CD14-positive monocyte (primary cell): ENCODE data around the gene SEC24A. TPM values are rescaled to one million over a fixed set of nuclear protein-coding genes. Genes with fewer than 3 reads are reported as not detected.
A peak's percentile ranks its signal among the peaks of the same experiment; 100 is the strongest.
"Not testable (repeated sequence)": the region's sequence is repeated elsewhere in the genome, so short reads cannot be mapped to it uniquely, and the experiment has no call there.

Experiments
- DNase-seq, 3 donors: peaks; one replicate each; pipeline ENCODE4 v3.0.0-alpha.2; 2011 to 2022
- H2AFZ ChIP-seq: 2 replicates; pipeline ENCODE4 v1.6.0; 2012; ENCODE audit warnings: mild to moderate bottlenecking, low read depth, low read length, inconsistent platforms; ENCODE audit not compliant: insufficient read depth, poor library complexity, severe bottlenecking
- H3K27ac ChIP-seq, 2 donors: 1 replicate in 1 of 2; 2 replicates in 1 of 2; pipeline ENCODE4 v1.5.1; 2012 to 2013; ENCODE audit warnings: low read length in 2 of 2, control low read depth in 1 of 2, inconsistent platforms in 1 of 2, low read depth in 1 of 2, mild to moderate bottlenecking in 1 of 2
- H3K27me3 ChIP-seq, 2 donors: one replicate each; pipeline versions ENCODE4 v1.6.0 to v1.6.1; 2011 to 2013; ENCODE audit warnings: low read length in 2 of 2; ENCODE audit not compliant: control insufficient read depth in 2 of 2, insufficient read depth in 2 of 2
- H3K36me3 ChIP-seq, 2 donors: replicated peaks in 1 of 2; 1 replicate in 1 of 2; 2 replicates in 1 of 2; pipeline versions ENCODE4 v1.5.1 to v1.6.1; 2012 to 2013; ENCODE audit warnings: low read length in 2 of 2, control low read depth in 1 of 2, inconsistent platforms in 1 of 2, mild to moderate bottlenecking in 1 of 2; ENCODE audit not compliant: insufficient read depth in 2 of 2, control insufficient read depth in 1 of 2
- H3K4me1 ChIP-seq, 2 donors: 1 replicate in 1 of 2; 2 replicates in 1 of 2; pipeline versions ENCODE4 v1.5.1 to v1.6.1; 2012 to 2013; ENCODE audit warnings: low read length in 2 of 2, control low read depth in 1 of 2, inconsistent platforms in 1 of 2, mild to moderate bottlenecking in 1 of 2, moderate library complexity in 1 of 2; ENCODE audit not compliant: insufficient read depth in 2 of 2, control insufficient read depth in 1 of 2
- H3K4me2 ChIP-seq: replicated peaks from 2 replicates; pipeline ENCODE3; 2012; ENCODE audit warnings: low read length, moderate library complexity, mild to moderate bottlenecking; ENCODE audit not compliant: poor library complexity, severe bottlenecking; ENCODE audit errors: extremely low read depth
- H3K4me3 ChIP-seq, 3 experiments: fragments of 200-600 bp in 1 of 3; sonication (generic) in 1 of 3; replicated peaks in 1 of 3; 1 replicate in 2 of 3; 2 replicates in 1 of 3; pipeline ENCODE4 v1.5.1; 2011 to 2013; ENCODE audit warnings: low read length in 3 of 3, mild to moderate bottlenecking in 3 of 3, control low read depth in 2 of 3, low read depth in 2 of 3, inconsistent platforms in 1 of 3, moderate library complexity in 1 of 3
- H3K79me2 ChIP-seq: 2 replicates; pipeline ENCODE4 v1.6.0; 2012; ENCODE audit warnings: mild to moderate bottlenecking, control low read depth, inconsistent platforms, low read length, moderate library complexity; ENCODE audit not compliant: insufficient read depth
- H3K9ac ChIP-seq: 2 replicates; pipeline ENCODE4 v1.6.0; 2017; ENCODE audit warnings: low read length, mild to moderate bottlenecking; ENCODE audit not compliant: insufficient read depth, poor library complexity, severe bottlenecking
- H3K9me3 ChIP-seq, 2 donors: replicated peaks in 1 of 2; 1 replicate in 1 of 2; 2 replicates in 1 of 2; pipeline versions ENCODE4 v1.5.1 to v1.6.1; 2012 to 2013; ENCODE audit warnings: low read length in 2 of 2, control low read depth in 1 of 2; ENCODE audit not compliant: control insufficient read depth in 1 of 2, insufficient read depth in 1 of 2
- H4K20me1 ChIP-seq: 2 replicates; pipeline ENCODE4 v1.6.0; 2012; ENCODE audit warnings: mild to moderate bottlenecking, low read length, control low read depth, moderate library complexity; ENCODE audit not compliant: insufficient read depth
- H3K27ac Mint-ChIP-seq, 7 donors: one replicate each; pipeline ENCODE4 v1.8.0; 2020; ENCODE audit warnings: mild to moderate bottlenecking in 7 of 7, mixed read lengths in 7 of 7, moderate library complexity in 6 of 7, inconsistent platforms in 2 of 7
- H3K27me3 Mint-ChIP-seq, 3 donors: one replicate each; pipeline ENCODE4 v1.8.0; 2021 to 2022; ENCODE audit warnings: low read depth in 3 of 3, mild to moderate bottlenecking in 3 of 3, mixed read lengths in 3 of 3, moderate library complexity in 3 of 3, inconsistent platforms in 1 of 3
- H3K36me3 Mint-ChIP-seq, 2 donors: one replicate each; pipeline ENCODE4 v1.8.0; 2020; ENCODE audit warnings: mixed read lengths in 2 of 2, inconsistent platforms in 1 of 2, mild to moderate bottlenecking in 1 of 2
- H3K4me1 Mint-ChIP-seq: one replicate; pipeline ENCODE4 v1.8.0; 2020; ENCODE audit warnings: mild to moderate bottlenecking, mixed read lengths
- H3K4me3 Mint-ChIP-seq, 2 donors: one replicate each; pipeline ENCODE4 v1.8.0; 2020; ENCODE audit warnings: mild to moderate bottlenecking in 2 of 2, mixed read lengths in 2 of 2, moderate library complexity in 1 of 2
- H3K9me3 Mint-ChIP-seq, 7 donors: one replicate each; pipeline ENCODE4 v1.8.0; 2020 to 2022; ENCODE audit warnings: mixed read lengths in 7 of 7, mild to moderate bottlenecking in 6 of 7, moderate library complexity in 6 of 7, inconsistent platforms in 2 of 7
- CTCF ChIP-seq: fragments of 200-600 bp; IDR thresholded peaks from one replicate; pipeline ENCODE4 v1.8.0; 2022; ENCODE audit warnings: antibody characterized with exemption, mild to moderate bottlenecking
- WGBS: methylation state at CpG from one replicate; pipeline ENCODE4 v1.1.5; 2013; ENCODE audit warnings: missing lambda C conversion rate; ENCODE audit not compliant: insufficient coverage; 5-methylcytosine and 5-hydroxymethylcytosine counted together
- intact Hi-C, 2 donors: fragments of 100-400 bp; cut with micrococcal nuclease; formaldehyde crosslinking; loops; one replicate each; pipeline versions ENCODE4 v1.15.0 to v1.15.1; 2023
- polyA plus RNA-seq, 3 donors: library from polyadenylated mRNA; depleted of rRNA in 1 of 3; unstranded in 2 of 3; stranded (reverse) in 1 of 3; fragments of 300-500 nt in 2 of 3; fragments of >200 nt in 1 of 3; fragmentation: Illumina TruSeq in 2 of 3; gene quantifications; 1 replicate in 2 of 3; 2 replicates in 1 of 3; pipeline ENCODE4 v1.2.3, GENCODE V29; 2012 to 2021

Gene SEC24A
- polyA plus RNA-seq, 3 donors: 4.9 to 8.5 (median 7.7) TPM

GRCh38 chr5:134634227-134634626 lies 14.4 kb upstream of the SEC24A start:
- TF ChIP-seq CTCF: no peak
- H3K9ac ChIP-seq: no peak overlapping the region
- H3K4me1 ChIP-seq: peaks cover 13 to 14% of the 10 kb centered on the region in 2 donors
- intact Hi-C loops: no loop called here
- H3K4me2 ChIP-seq: no peak overlapping the region
- Mint-ChIP-seq H3K27me3 (peaks cover 0 to 5% (median 3%) of the 10 kb centered on the region in 3 donors), H3K36me3 (peaks cover 0 to 7% of the 10 kb centered on the region in 2 donors), H3K9me3 (no peaks in the 10 kb centered on the region), H3K4me3 (no peak overlapping the region), H3K27ac (no peak overlapping the region), H3K4me1 (peaks cover 12% of the 10 kb centered on the region)
- 97% methylated on average over 4 of the region's 10 CpGs for whole genome bisulfite sequencing
- no peaks in the 10 kb centered on the region for H3K36me3 ChIP-seq
- H3K27ac ChIP-seq: no peak overlapping the region
- H4K20me1 ChIP-seq: no peaks in the 10 kb centered on the region
- no peaks in the 10 kb centered on the region for H3K27me3 ChIP-seq
- no peak for DNase-seq
- H3K4me3 ChIP-seq: no peak overlapping the region
- H2AFZ ChIP-seq: peak overlapping the region; percentile 38
- H3K9me3 ChIP-seq: no peaks in the 10 kb centered on the region
- peaks cover 34% of the 10 kb centered on the region for H3K79me2 ChIP-seq

GRCh38 chr5:134635366-134635765 lies 13.2 kb upstream of the SEC24A start:
- H3K79me2 ChIP-seq: peaks cover 22% of the 10 kb centered on the region
- no CpG with 5 or more reads among the region's 1 CpG for WGBS
- H3K9me3 ChIP-seq, H3K9me3 Mint-ChIP-seq, DNase-seq, H3K27ac Mint-ChIP-seq, H3K36me3 ChIP-seq, H3K4me3 Mint-ChIP-seq, H3K9ac ChIP-seq, intact Hi-C loops, H3K27ac ChIP-seq, H3K36me3 Mint-ChIP-seq, H3K4me2 ChIP-seq, H3K27me3 Mint-ChIP-seq, H3K4me3 ChIP-seq, H4K20me1 ChIP-seq, H3K27me3 ChIP-seq: not testable (repeated sequence)
- H2AFZ ChIP-seq: peak overlapping the region; percentile 38
- H3K4me1 Mint-ChIP-seq: peaks cover 12% of the 10 kb centered on the region
- peaks cover 13 to 14% of the 10 kb centered on the region in 2 donors for H3K4me1 ChIP-seq
